Fibroblast of the aortic adventitia (primary cell): Measurements from ENCODE around the gene FGGY. TPM values are rescaled to one million over a fixed set of nuclear protein-coding genes. Genes with fewer than 3 reads are reported as not detected.

Experiments used
- DNase-seq: peaks from one replicate; pipeline ENCODE4 v3.0.0-alpha.2; 2010; ENCODE audit warnings: low read depth
- H3K4me3 ChIP-seq: 2 replicates; pipeline ENCODE4 v1.5.1; 2011; ENCODE audit warnings: low read depth, mild to moderate bottlenecking, control low read depth, low read length, moderate library complexity
- CTCF ChIP-seq: IDR thresholded peaks from 2 replicates; pipeline ENCODE4 v1.5.1; 2011; ENCODE audit warnings: mild to moderate bottlenecking, low read length, control low read depth, inconsistent platforms; ENCODE audit not compliant: insufficient read depth
- total RNA-seq: library from RNA; depleted of rRNA; stranded (reverse); fragments of >200 nt; gene quantifications from 2 replicates; pipeline ENCODE4 v1.2.3, GENCODE V29; 2012; ENCODE audit warnings: low replicate concordance

FGGY gene
- total RNA-seq, 1 donor: 17.5 TPM

- no peak overlapping the region for H3K4me3 ChIP-seq
- no peak for DNase-seq
- no peak for TF ChIP-seq CTCF
Observed at GRCh38 chr1:59427155-59427554, 130.3 kb downstream of the FGGY start.

GRCh38 chr1:59427784-59428183 is 130.9 kb downstream of the FGGY start:
- H3K4me3 ChIP-seq: no peak overlapping the region
- no peak for DNase-seq
- TF ChIP-seq CTCF: no peak

GRCh38 chr1:59428828-59429227 is 131.9 kb downstream of the FGGY start:
- H3K4me3 ChIP-seq: no peak overlapping the region
- no peak for TF ChIP-seq CTCF
- no peak for DNase-seq

GRCh38 chr1:59429656-59430055 is 132.8 kb downstream of the FGGY start:
- TF ChIP-seq CTCF: no peak
- DNase-seq: no peak
- no peak overlapping the region for H3K4me3 ChIP-seq

GRCh38 chr1:59431566-59432294 is 134.8 kb downstream of the FGGY start:
- peak; percentile 39 for DNase-seq
- TF ChIP-seq CTCF: peak; percentile 9
- H3K4me3 ChIP-seq: no peak overlapping the region

GRCh38 chr1:59432531-59433439 is 135.9 kb downstream of the FGGY start:
- DNase-seq: no peak
- H3K4me3 ChIP-seq: no peak overlapping the region
- no peak for TF ChIP-seq CTCF
